Loucy (cell line): ENCODE measurements around the gene GPT2.

Experiments used
- H2AFZ ChIP-seq: fragments of 200-600 bp; sonication (generic); 2 replicates; pipeline ENCODE4 v1.6.0; 2016; ENCODE audit warnings: antibody characterized with exemption, mild to moderate bottlenecking, low read length, moderate library complexity
- H3F3A ChIP-seq: fragments of 200-600 bp; 2 replicates; pipeline ENCODE4 v1.6.0; 2016; ENCODE audit warnings: antibody characterized with exemption, low read depth, mild to moderate bottlenecking
- H3K27me3 ChIP-seq: fragments of 200-600 bp; sonication (generic); 2 replicates; pipeline ENCODE4 v1.6.1; 2014; ENCODE audit warnings: low read length, mild to moderate bottlenecking; ENCODE audit not compliant: insufficient read depth, poor library complexity, severe bottlenecking
- H3K36me3 ChIP-seq: fragments of 200-600 bp; sonication (generic); 2 replicates; pipeline ENCODE4 v1.6.1; 2016; ENCODE audit warnings: low read length; ENCODE audit not compliant: insufficient read depth
- H3K4me1 ChIP-seq: fragments of 200-600 bp; sonication (generic); 2 replicates; pipeline ENCODE4 v1.5.1; 2014; ENCODE audit warnings: low read length, mild to moderate bottlenecking; ENCODE audit not compliant: insufficient read depth, poor library complexity, severe bottlenecking
- H3K4me2 ChIP-seq: fragments of 200-600 bp; sonication (generic); 2 replicates; pipeline ENCODE4 v1.6.0; 2014; ENCODE audit warnings: antibody characterized with exemption, low read length, low read depth, mild to moderate bottlenecking; ENCODE audit not compliant: poor library complexity, severe bottlenecking
- H3K4me3 ChIP-seq: fragments of 200-600 bp; sonication (generic); 2 replicates; pipeline ENCODE4 v1.5.1; 2014; ENCODE audit warnings: low read length, mild to moderate bottlenecking, mixed read lengths; ENCODE audit not compliant: poor library complexity, severe bottlenecking
- H3K79me2 ChIP-seq: fragments of 200-600 bp; sonication (generic); 2 replicates; pipeline ENCODE4 v1.6.1; 2014; ENCODE audit warnings: low read length; ENCODE audit not compliant: insufficient read depth
- H3K9ac ChIP-seq: fragments of 200-600 bp; sonication (generic); 2 replicates; pipeline ENCODE4 v1.6.0; 2014; ENCODE audit warnings: mild to moderate bottlenecking, low read depth, low read length, moderate library complexity; ENCODE audit not compliant: poor library complexity, severe bottlenecking
- H3K9me2 ChIP-seq: fragments of 200-600 bp; sonication (generic); replicated peaks from 2 replicates; pipeline ENCODE4 v1.6.1; 2016; ENCODE audit warnings: low read depth, low read length, mixed read lengths
- H3K9me3 ChIP-seq: fragments of 200-600 bp; sonication (generic); 2 replicates; pipeline ENCODE4 v1.6.1; 2014; ENCODE audit warnings: mild to moderate bottlenecking, antibody characterized with exemption, low read length, low read depth; ENCODE audit not compliant: insufficient read depth
- H4K20me1 ChIP-seq: fragments of 200-600 bp; sonication (generic); 2 replicates; pipeline ENCODE4 v1.6.0; 2014; ENCODE audit warnings: antibody characterized with exemption, low read length, mild to moderate bottlenecking; ENCODE audit not compliant: insufficient read depth, poor library complexity, severe bottlenecking
- EZH2phosphoT487 ChIP-seq: fragments of 200-600 bp; IDR thresholded peaks from 2 replicates; pipeline ENCODE4 v1.6.1; 2018; ENCODE audit warnings: antibody characterized with exemption, mild to moderate bottlenecking, moderate library complexity, borderline replicate concordance
- TF ChIP-seq, protein P1 (sequence below): fragments of 200-600 bp; sonication (generic); conservative IDR thresholded peaks from 2 replicates; pipeline ENCODE4 v1.5.1; 2014; ENCODE audit warnings: mild to moderate bottlenecking, antibody characterized with exemption, low read length

Gene GPT2

GRCh38 chr16:46907061-46907774 is 23.1 kb downstream of the GPT2 start:
- Histone ChIP-seq H3K4me3 (no peak overlapping the region), H3K9ac (no peak overlapping the region), H3K9me3 (no peaks in the 10 kb centered on the region), H3K4me1 (no peaks in the 10 kb centered on the region), H3F3A (no peaks in the 10 kb centered on the region), H3K4me2 (no peak overlapping the region), H3K27me3 (no peaks in the 10 kb centered on the region), H3K79me2 (no peaks in the 10 kb centered on the region), H3K9me2 (no peaks in the 10 kb centered on the region), H2AFZ (no peak overlapping the region), H3K36me3 (no peaks in the 10 kb centered on the region), H4K20me1 (no peaks in the 10 kb centered on the region)
- TF ChIP-seq EZH2phosphoT487 = no peak
- TF ChIP-seq, protein P1, sequence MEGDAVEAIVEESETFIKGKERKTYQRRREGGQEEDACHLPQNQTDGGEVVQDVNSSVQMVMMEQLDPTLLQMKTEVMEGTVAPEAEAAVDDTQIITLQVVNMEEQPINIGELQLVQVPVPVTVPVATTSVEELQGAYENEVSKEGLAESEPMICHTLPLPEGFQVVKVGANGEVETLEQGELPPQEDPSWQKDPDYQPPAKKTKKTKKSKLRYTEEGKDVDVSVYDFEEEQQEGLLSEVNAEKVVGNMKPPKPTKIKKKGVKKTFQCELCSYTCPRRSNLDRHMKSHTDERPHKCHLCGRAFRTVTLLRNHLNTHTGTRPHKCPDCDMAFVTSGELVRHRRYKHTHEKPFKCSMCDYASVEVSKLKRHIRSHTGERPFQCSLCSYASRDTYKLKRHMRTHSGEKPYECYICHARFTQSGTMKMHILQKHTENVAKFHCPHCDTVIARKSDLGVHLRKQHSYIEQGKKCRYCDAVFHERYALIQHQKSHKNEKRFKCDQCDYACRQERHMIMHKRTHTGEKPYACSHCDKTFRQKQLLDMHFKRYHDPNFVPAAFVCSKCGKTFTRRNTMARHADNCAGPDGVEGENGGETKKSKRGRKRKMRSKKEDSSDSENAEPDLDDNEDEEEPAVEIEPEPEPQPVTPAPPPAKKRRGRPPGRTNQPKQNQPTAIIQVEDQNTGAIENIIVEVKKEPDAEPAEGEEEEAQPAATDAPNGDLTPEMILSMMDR = no peak

DNA sequence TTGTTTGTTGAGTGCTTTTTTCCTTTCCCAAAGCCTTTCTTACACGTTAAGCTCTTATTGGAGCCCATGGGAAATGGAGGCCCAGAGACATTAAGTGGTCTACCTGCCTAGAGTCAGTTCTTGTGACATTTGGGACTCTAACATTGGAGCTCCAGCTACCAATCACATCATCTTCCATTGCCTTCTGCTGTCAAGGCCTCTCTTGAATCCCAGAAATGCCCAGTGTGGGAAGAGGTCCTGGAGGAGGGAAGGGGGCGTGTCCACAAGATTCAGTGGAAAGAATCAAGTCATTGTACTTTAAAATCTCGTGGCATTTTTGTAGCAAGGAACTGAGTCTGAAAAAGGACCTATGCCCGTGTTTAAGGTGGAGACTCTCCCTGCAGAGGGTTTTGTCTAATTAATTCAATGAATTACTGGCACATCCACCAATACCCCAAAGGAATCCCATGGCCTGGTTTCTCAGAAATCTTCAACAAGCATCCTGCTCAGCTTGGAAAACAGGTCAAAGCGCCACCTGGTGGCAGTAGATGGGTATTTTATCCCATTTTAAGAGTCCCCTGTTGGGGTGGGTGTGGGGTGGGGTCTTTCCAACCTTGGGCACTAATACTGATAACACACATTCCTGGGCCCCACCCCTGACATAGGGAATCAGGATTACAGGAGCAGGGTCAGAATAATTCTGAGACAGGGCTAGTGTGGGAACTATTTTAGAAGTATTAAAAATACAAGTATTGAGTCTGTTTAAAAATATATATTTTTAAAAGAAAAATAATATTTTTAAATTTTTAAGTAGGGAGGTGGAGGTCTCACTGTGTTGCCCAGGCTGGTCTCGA is 24.6 kb downstream of the GPT2 start:
- no peak overlapping the region for H3K9ac ChIP-seq
- H3K9me2 ChIP-seq = no peaks in the 10 kb centered on the region
- H4K20me1 ChIP-seq = no peaks in the 10 kb centered on the region
- H3K4me1 ChIP-seq = no peaks in the 10 kb centered on the region
- TF ChIP-seq, protein P1 = peak; percentile 70
- TF ChIP-seq EZH2phosphoT487 = no peak
- no peaks in the 10 kb centered on the region for H3K36me3 ChIP-seq
- no peak overlapping the region for H3K4me2 ChIP-seq
- H2AFZ ChIP-seq = no peak overlapping the region
- no peaks in the 10 kb centered on the region for H3K27me3 ChIP-seq
- H3F3A ChIP-seq = no peaks in the 10 kb centered on the region
- H3K79me2 ChIP-seq = no peaks in the 10 kb centered on the region
- H3K9me3 ChIP-seq = no peaks in the 10 kb centered on the region
- no peak overlapping the region for H3K4me3 ChIP-seq

GRCh38 chr16:46911038-46911437 is 26.9 kb downstream of the GPT2 start:
- Histone ChIP-seq H3K27me3 (no peaks in the 10 kb centered on the region), H3F3A (no peaks in the 10 kb centered on the region), H4K20me1 (no peaks in the 10 kb centered on the region), H3K9me3 (no peaks in the 10 kb centered on the region), H3K79me2 (no peaks in the 10 kb centered on the region), H3K4me1 (no peaks in the 10 kb centered on the region), H3K9ac (no peak overlapping the region), H3K9me2 (no peaks in the 10 kb centered on the region), H3K4me3 (no peak overlapping the region), H3K4me2 (no peak overlapping the region), H3K36me3 (no peaks in the 10 kb centered on the region), H2AFZ (no peak overlapping the region)
- TF ChIP-seq, protein P1 = no peak
- TF ChIP-seq EZH2phosphoT487 = no peak
